ENCODE measurements around the gene UBE2E2. TPM values are rescaled to one million over a fixed set of nuclear protein-coding genes. Genes with fewer than 3 reads are reported as not detected.

Gene UBE2E2
- total RNA-seq (under 1 TPM; 0.86 to 0.92 TPM), polyA plus RNA-seq (8.0 TPM)

GRCh38 chr3:23202921-23203707 lies at the start of gene UBE2E2:
Gene UBE2E2 (plus strand): TSS chr3:23203327.
- peak in 2 of 5 donors; percentile 21 to 70 for DNase-seq
- H3K36me3 ChIP-seq (ENCODE audit: insufficient read depth, low read length), result no peaks in the 10 kb centered on the region
- H3K27me3 Mint-ChIP-seq, result peaks cover 14 to 61% of the 10 kb centered on the region in 2 donors
- H3K27ac Mint-ChIP-seq, result peak within 1 kb of the TSS in 2 of 8 donors; percentile 54 to 73
- H3K27ac ChIP-seq (ENCODE audit: low read depth, low read length), result no peak within 1 kb of the TSS
- CTCF ChIA-PET, result no interaction called here
- peaks cover 0 to 1% (median 0%) of the 10 kb centered on the region in 3 donors for H3K36me3 Mint-ChIP-seq
- H3K9me3 Mint-ChIP-seq, result peaks cover 0 to 5% (median 2%) of the 10 kb centered on the region in 5 donors
- H3K4me1 Mint-ChIP-seq, result peaks cover 15 to 27% (median 18%) of the 10 kb centered on the region in 3 donors
- peak within 1 kb of the TSS; percentile 69 to 89 (median 79) for H3K4me3 Mint-ChIP-seq
- POLR2A ChIA-PET, result no interaction called here
- H3K4me3 ChIP-seq (ENCODE audit: low read length), result peak within 1 kb of the TSS; percentile 57
- no peaks in the 10 kb centered on the region for H3K27me3 ChIP-seq (ENCODE audit: insufficient read depth, low read length, poor library complexity, severe bottlenecking)
- H3K4me1 ChIP-seq (ENCODE audit: insufficient read depth, low read length), result peaks cover 6% of the 10 kb centered on the region
- no peaks in the 10 kb centered on the region for H3K9me3 ChIP-seq (ENCODE audit: low read length)

DNA sequence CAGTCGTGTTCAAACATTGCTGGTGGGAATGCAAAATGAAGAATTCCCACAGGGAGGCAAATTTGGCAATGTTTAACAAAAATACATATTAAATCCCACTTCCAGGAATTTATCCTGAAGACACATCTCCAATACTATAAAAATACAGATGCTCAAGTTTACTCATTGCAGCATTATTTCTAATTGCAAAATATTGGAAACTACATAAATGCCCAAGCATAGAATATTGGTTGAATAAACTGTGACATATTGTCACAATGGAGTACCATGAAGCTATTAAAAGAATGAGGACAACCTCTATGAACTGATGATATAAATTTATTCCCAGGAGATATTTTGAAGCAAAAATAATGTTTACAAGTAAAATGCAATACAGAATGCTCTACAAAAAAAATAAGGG lies 49.7 kb upstream of the UBE2E2 start:
- Histone ChIP-seq H3K27me3 (ENCODE audit: insufficient read depth, low read length, poor library complexity, severe bottlenecking) (no peaks in the 10 kb centered on the region), H3K9me3 (ENCODE audit: low read length) (no peaks in the 10 kb centered on the region), H3K36me3 (ENCODE audit: insufficient read depth, low read length) (no peaks in the 10 kb centered on the region), H3K4me1 (ENCODE audit: insufficient read depth, low read length) (no peaks in the 10 kb centered on the region), H3K4me3 (ENCODE audit: low read length) (no peak overlapping the region), H3K27ac (ENCODE audit: low read depth, low read length) (no peak overlapping the region)
- ChIA-PET POLR2A (no interaction called here), CTCF (no interaction called here)
- no peak overlapping the region for H3K4me3 Mint-ChIP-seq
- peaks cover 0 to 13% (median 2%) of the 10 kb centered on the region in 5 donors for H3K9me3 Mint-ChIP-seq
- no peaks in the 10 kb centered on the region for H3K4me1 Mint-ChIP-seq
- H3K27me3 Mint-ChIP-seq, result no peaks in the 10 kb centered on the region
- H3K27ac Mint-ChIP-seq, result no peak overlapping the region
- peaks cover 0 to 3% (median 0%) of the 10 kb centered on the region in 3 donors for H3K36me3 Mint-ChIP-seq
- no peak for DNase-seq

- Mint-ChIP-seq H3K4me3 (no peak overlapping the region), H3K9me3 (peaks cover 0 to 5% (median 0%) of the 10 kb centered on the region in 5 donors), H3K4me1 (no peaks in the 10 kb centered on the region), H3K36me3 (no peaks in the 10 kb centered on the region), H3K27ac (no peak overlapping the region), H3K27me3 (no peaks in the 10 kb centered on the region)
- CTCF ChIA-PET, result no interaction called here
- H3K27me3 ChIP-seq (ENCODE audit: insufficient read depth, low read length, poor library complexity, severe bottlenecking), result no peaks in the 10 kb centered on the region
- no peak overlapping the region for H3K4me3 ChIP-seq (ENCODE audit: low read length)
- no peaks in the 10 kb centered on the region for H3K4me1 ChIP-seq (ENCODE audit: insufficient read depth, low read length)
- POLR2A ChIA-PET, result no interaction called here
- H3K36me3 ChIP-seq (ENCODE audit: insufficient read depth, low read length), result no peaks in the 10 kb centered on the region
- no peaks in the 10 kb centered on the region for H3K9me3 ChIP-seq (ENCODE audit: low read length)
- no peak for DNase-seq
- no peak overlapping the region for H3K27ac ChIP-seq (ENCODE audit: low read depth, low read length)
Observed at GRCh38 chr3:23157331-23157730, 45.8 kb upstream of the UBE2E2 start.

GRCh38 chr3:23159929-23160328 lies 43.2 kb upstream of the UBE2E2 start:
- Histone ChIP-seq H3K27ac (ENCODE audit: low read depth, low read length) (no peak overlapping the region), H3K4me1 (ENCODE audit: insufficient read depth, low read length) (no peaks in the 10 kb centered on the region), H3K27me3 (ENCODE audit: insufficient read depth, low read length, poor library complexity, severe bottlenecking) (no peaks in the 10 kb centered on the region), H3K36me3 (ENCODE audit: insufficient read depth, low read length) (no peaks in the 10 kb centered on the region), H3K4me3 (ENCODE audit: low read length) (no peak overlapping the region), H3K9me3 (ENCODE audit: low read length) (no peaks in the 10 kb centered on the region)
- H3K4me3 Mint-ChIP-seq, result no peak overlapping the region
- POLR2A ChIA-PET, result no interaction called here
- CTCF ChIA-PET, result no interaction called here
- H3K27ac Mint-ChIP-seq, result no peak overlapping the region
- DNase-seq, result no peak
- no peaks in the 10 kb centered on the region for H3K36me3 Mint-ChIP-seq
- H3K4me1 Mint-ChIP-seq, result no peaks in the 10 kb centered on the region
- H3K9me3 Mint-ChIP-seq, result peaks cover 0 to under 1% (median 0%) of the 10 kb centered on the region in 5 donors
- peaks cover 0 to 2% of the 10 kb centered on the region in 2 donors for H3K27me3 Mint-ChIP-seq

GRCh38 chr3:23161308-23161707 lies 41.8 kb upstream of the UBE2E2 start:
- H3K27ac Mint-ChIP-seq, result no peak overlapping the region
- H3K36me3 Mint-ChIP-seq, result no peaks in the 10 kb centered on the region
- ChIA-PET CTCF (no interaction called here), POLR2A (interaction anchor here (0.6 kb wide), 1 partner anchor 18 kb away, joined by 8 read pairs; no protein-coding TSS in a partner anchor)
- no peaks in the 10 kb centered on the region for H3K4me1 Mint-ChIP-seq
- no peak overlapping the region for H3K4me3 ChIP-seq (ENCODE audit: low read length)
- H3K27ac ChIP-seq (ENCODE audit: low read depth, low read length), result no peak overlapping the region
- H3K4me1 ChIP-seq (ENCODE audit: insufficient read depth, low read length), result no peaks in the 10 kb centered on the region
- H3K9me3 ChIP-seq (ENCODE audit: low read length), result no peaks in the 10 kb centered on the region
- H3K27me3 ChIP-seq (ENCODE audit: insufficient read depth, low read length, poor library complexity, severe bottlenecking), result no peaks in the 10 kb centered on the region
- no peak overlapping the region for H3K4me3 Mint-ChIP-seq
- DNase-seq, result no peak
- no peaks in the 10 kb centered on the region for H3K36me3 ChIP-seq (ENCODE audit: insufficient read depth, low read length)
- no peaks in the 10 kb centered on the region for H3K9me3 Mint-ChIP-seq
- H3K27me3 Mint-ChIP-seq, result peaks cover 0 to 2% of the 10 kb centered on the region in 2 donors

GRCh38 chr3:23161896-23162570 lies 41.1 kb upstream of the UBE2E2 start:
- H3K36me3 ChIP-seq (ENCODE audit: insufficient read depth, low read length), result no peaks in the 10 kb centered on the region
- no peaks in the 10 kb centered on the region for H3K27me3 ChIP-seq (ENCODE audit: insufficient read depth, low read length, poor library complexity, severe bottlenecking)
- no peaks in the 10 kb centered on the region for H3K9me3 Mint-ChIP-seq
- H3K4me1 ChIP-seq (ENCODE audit: insufficient read depth, low read length), result no peaks in the 10 kb centered on the region
- no peak overlapping the region for H3K4me3 Mint-ChIP-seq
- no peaks in the 10 kb centered on the region for H3K36me3 Mint-ChIP-seq
- DNase-seq, result no peak
- no peak overlapping the region for H3K27ac Mint-ChIP-seq
- no peaks in the 10 kb centered on the region for H3K9me3 ChIP-seq (ENCODE audit: low read length)
- H3K4me3 ChIP-seq (ENCODE audit: low read length), result no peak overlapping the region
- no peak overlapping the region for H3K27ac ChIP-seq (ENCODE audit: low read depth, low read length)
- H3K27me3 Mint-ChIP-seq, result peaks cover 0 to 2% of the 10 kb centered on the region in 2 donors
- ChIA-PET CTCF (no interaction called here), POLR2A (interaction anchor here (0.6 kb wide), 1 partner anchor 17 kb away, joined by 8 read pairs; no protein-coding TSS in a partner anchor)
- H3K4me1 Mint-ChIP-seq, result no peaks in the 10 kb centered on the region

- Histone ChIP-seq H3K4me1 (ENCODE audit: insufficient read depth, low read length) (no peaks in the 10 kb centered on the region), H3K9me3 (ENCODE audit: low read length) (no peaks in the 10 kb centered on the region), H3K27ac (ENCODE audit: low read depth, low read length) (no peak overlapping the region), H3K27me3 (ENCODE audit: insufficient read depth, low read length, poor library complexity, severe bottlenecking) (no peaks in the 10 kb centered on the region), H3K36me3 (ENCODE audit: insufficient read depth, low read length) (no peaks in the 10 kb centered on the region), H3K4me3 (ENCODE audit: low read length) (no peak overlapping the region)
- Mint-ChIP-seq H3K4me1 (no peaks in the 10 kb centered on the region), H3K9me3 (no peaks in the 10 kb centered on the region), H3K27me3 (peaks cover 0 to 2% of the 10 kb centered on the region in 2 donors), H3K36me3 (no peaks in the 10 kb centered on the region), H3K27ac (no peak overlapping the region), H3K4me3 (no peak overlapping the region)
- CTCF ChIA-PET, result no interaction called here
- no peak for DNase-seq
- POLR2A ChIA-PET, result no interaction called here
Observed at GRCh38 chr3:23162934-23163333, 40.2 kb upstream of the UBE2E2 start.

- Histone ChIP-seq H3K4me3 (ENCODE audit: low read length) (no peak overlapping the region), H3K27me3 (ENCODE audit: insufficient read depth, low read length, poor library complexity, severe bottlenecking) (no peaks in the 10 kb centered on the region), H3K4me1 (ENCODE audit: insufficient read depth, low read length) (no peaks in the 10 kb centered on the region), H3K27ac (ENCODE audit: low read depth, low read length) (no peak overlapping the region), H3K9me3 (ENCODE audit: low read length) (no peaks in the 10 kb centered on the region), H3K36me3 (ENCODE audit: insufficient read depth, low read length) (no peaks in the 10 kb centered on the region)
- H3K4me1 Mint-ChIP-seq, result no peaks in the 10 kb centered on the region
- ChIA-PET CTCF (no interaction called here), POLR2A (no interaction called here)
- H3K9me3 Mint-ChIP-seq, result peaks cover 0 to 2% (median 0%) of the 10 kb centered on the region in 5 donors
- peaks cover 0 to 2% of the 10 kb centered on the region in 2 donors for H3K27me3 Mint-ChIP-seq
- DNase-seq, result no peak
- no peaks in the 10 kb centered on the region for H3K36me3 Mint-ChIP-seq
- no peak overlapping the region for H3K4me3 Mint-ChIP-seq
- no peak overlapping the region for H3K27ac Mint-ChIP-seq
Observed at GRCh38 chr3:23164746-23165145, 38.4 kb upstream of the UBE2E2 start.
